GM23338 (cell line): ENCODE results near the gene TGFBR3.

Experiments
- EZH2 ChIP-seq: fragments of 200-600 bp; sonication (generic); IDR thresholded peaks from one replicate; pipeline ENCODE4 v1.8.0; 2017; ENCODE audit warnings: antibody characterized with exemption, mild to moderate bottlenecking, low read depth; ENCODE audit not compliant: unreplicated experiment
- EZH2phosphoT487 ChIP-seq: fragments of 200-600 bp; sonication (generic); IDR thresholded peaks from one replicate; pipeline ENCODE4 v1.8.1; 2018; ENCODE audit warnings: antibody characterized with exemption; ENCODE audit not compliant: unreplicated experiment
- REST ChIP-seq: IDR thresholded peaks from one replicate; pipeline ENCODE4 v1.6.1; 2018; ENCODE audit warnings: antibody characterized with exemption; ENCODE audit not compliant: unreplicated experiment
- TF ChIP-seq, protein P1 (sequence below), 2 experiments: fragments of 200-600 bp in 1 of 2; sonication (generic) in 1 of 2; conservative IDR thresholded peaks; 2 replicates each; pipeline versions ENCODE4 v1.5.1 to v1.6.1; 2016 to 2017; ENCODE audit warnings: antibody characterized with exemption in 2 of 2, low read depth in 2 of 2, mild to moderate bottlenecking in 2 of 2, moderate library complexity in 1 of 2
- TF ChIP-seq, protein P2 (sequence below): IDR thresholded peaks from 2 replicates; pipeline ENCODE4 v1.6.1; 2016; ENCODE audit warnings: antibody characterized with exemption

DNA sequence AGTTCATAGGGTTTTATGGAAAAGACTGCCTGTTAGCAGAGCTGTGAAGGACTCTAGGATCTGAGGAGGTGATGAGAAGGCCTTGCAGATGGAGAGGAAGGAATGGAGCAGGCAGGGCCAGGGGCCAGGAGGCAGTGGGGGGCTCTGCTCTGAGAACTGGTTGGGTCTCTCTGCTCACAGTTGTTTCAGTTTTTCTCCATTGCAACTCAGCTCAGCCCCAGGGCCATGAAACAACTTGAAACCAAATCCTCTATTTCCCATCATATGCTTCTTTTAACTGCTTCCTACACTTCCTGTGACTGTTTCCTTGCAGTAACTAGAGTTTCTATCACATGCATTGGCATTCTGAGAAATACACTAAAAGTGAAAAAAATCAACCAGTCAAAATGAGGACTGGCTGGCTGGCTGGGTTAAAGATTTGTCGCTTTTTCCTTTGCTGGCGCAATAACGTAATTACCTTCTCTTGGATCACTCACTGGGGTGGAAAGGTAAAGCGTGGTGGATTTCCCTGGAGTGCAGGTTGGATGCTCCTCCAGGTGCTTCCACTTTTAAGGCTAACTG lies 213.3 kb downstream of the TGFBR3 start:
- TF ChIP-seq, protein P1, sequence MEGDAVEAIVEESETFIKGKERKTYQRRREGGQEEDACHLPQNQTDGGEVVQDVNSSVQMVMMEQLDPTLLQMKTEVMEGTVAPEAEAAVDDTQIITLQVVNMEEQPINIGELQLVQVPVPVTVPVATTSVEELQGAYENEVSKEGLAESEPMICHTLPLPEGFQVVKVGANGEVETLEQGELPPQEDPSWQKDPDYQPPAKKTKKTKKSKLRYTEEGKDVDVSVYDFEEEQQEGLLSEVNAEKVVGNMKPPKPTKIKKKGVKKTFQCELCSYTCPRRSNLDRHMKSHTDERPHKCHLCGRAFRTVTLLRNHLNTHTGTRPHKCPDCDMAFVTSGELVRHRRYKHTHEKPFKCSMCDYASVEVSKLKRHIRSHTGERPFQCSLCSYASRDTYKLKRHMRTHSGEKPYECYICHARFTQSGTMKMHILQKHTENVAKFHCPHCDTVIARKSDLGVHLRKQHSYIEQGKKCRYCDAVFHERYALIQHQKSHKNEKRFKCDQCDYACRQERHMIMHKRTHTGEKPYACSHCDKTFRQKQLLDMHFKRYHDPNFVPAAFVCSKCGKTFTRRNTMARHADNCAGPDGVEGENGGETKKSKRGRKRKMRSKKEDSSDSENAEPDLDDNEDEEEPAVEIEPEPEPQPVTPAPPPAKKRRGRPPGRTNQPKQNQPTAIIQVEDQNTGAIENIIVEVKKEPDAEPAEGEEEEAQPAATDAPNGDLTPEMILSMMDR (conservative IDR thresholded peaks at IDR 0.05; ENCODE audit: low read depth in 2 of 2), result no peak
- TF ChIP-seq EZH2phosphoT487, result no peak
- no peak for TF ChIP-seq REST
- TF ChIP-seq, protein P2, sequence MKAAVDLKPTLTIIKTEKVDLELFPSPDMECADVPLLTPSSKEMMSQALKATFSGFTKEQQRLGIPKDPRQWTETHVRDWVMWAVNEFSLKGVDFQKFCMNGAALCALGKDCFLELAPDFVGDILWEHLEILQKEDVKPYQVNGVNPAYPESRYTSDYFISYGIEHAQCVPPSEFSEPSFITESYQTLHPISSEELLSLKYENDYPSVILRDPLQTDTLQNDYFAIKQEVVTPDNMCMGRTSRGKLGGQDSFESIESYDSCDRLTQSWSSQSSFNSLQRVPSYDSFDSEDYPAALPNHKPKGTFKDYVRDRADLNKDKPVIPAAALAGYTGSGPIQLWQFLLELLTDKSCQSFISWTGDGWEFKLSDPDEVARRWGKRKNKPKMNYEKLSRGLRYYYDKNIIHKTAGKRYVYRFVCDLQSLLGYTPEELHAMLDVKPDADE, result no peak
- no peak for TF ChIP-seq EZH2
